GM12801 (cell line): ENCODE measurements around the gene ZG16.

Experiments used
- CTCF ChIP-seq: IDR thresholded peaks from one replicate; pipeline ENCODE4 v1.5.1; 2011; ENCODE audit warnings: control low read depth; ENCODE audit not compliant: insufficient read length; ENCODE audit errors: extremely low read depth

Gene ZG16

GRCh38 chr16:29779474-29779873 lies 1.4 kb downstream of the ZG16 start:
- no peak for TF ChIP-seq CTCF

- no peak for TF ChIP-seq CTCF
Observed at GRCh38 chr16:29784157-29784556, 6.1 kb downstream of the ZG16 start.

GRCh38 chr16:29784901-29785500 lies 6.9 kb downstream of the ZG16 start:
- TF ChIP-seq CTCF, result no peak

GRCh38 chr16:29789775-29790182 lies 11.7 kb downstream of the ZG16 start:
- TF ChIP-seq CTCF, result no peak

- no peak for TF ChIP-seq CTCF
Observed at GRCh38 chr16:29790183-29790948, 12.3 kb downstream of the ZG16 start, which contains the start of gene KIF22. Gene KIF22 (plus strand): TSS chr16:29790751. CDS start chr16:29790760, 9 bp downstream.

GRCh38 chr16:29790949-29791844 lies 13.1 kb downstream of the ZG16 start:
- TF ChIP-seq CTCF, result no peak
